ENCODE measurements around the gene TSHZ2. TPM values are rescaled to one million over a fixed set of nuclear protein-coding genes. Genes with fewer than 3 reads are reported as not detected.

The TSHZ2 gene
- total and polyA plus RNA-seq, 2 of the 4 experiments (the other 2 are of a cell fraction) = under 0.01 to 0.02 TPM

DNA sequence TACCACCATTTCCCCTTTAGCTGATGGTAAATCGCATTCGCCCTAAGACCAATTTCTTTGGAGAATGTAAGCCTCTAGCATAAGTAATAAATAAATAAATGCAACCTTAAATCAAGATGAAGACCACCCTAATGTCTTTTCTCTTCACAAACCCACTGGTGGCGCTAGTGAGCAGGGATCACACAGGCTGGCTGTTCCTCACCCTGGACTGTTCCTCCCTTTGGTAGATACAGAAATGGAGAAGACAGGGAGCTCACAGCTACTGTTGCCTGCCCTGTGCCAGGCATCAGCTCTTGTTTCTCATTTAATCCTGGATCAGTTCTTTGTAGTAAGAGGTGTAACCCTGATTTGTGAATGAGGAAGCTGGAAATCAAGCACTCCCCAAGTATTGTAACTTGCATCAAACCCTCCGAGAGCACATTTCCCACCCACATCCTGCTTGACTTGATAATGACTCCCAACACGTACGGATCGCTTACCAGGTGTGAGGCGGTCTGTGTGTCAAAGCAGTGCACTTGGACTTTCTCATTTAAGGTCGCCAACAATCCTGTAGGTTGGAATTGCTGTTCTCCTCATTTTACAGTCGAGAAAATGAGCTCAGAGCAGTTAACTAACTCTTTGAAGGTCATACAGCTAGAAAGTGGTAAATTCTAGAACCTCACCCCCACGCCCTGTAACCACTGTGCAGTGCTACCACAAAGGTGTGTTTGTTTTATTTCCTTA is 236.1 kb downstream of the TSHZ2 start:
- Histone ChIP-seq H3K9ac (ENCODE audit: low read depth, low read length) (no peak overlapping the region), H3K4me1 (ENCODE audit: control insufficient read depth, insufficient read depth, low read length) (no peaks in the 10 kb centered on the region), H2AFZ (replicated peaks; ENCODE audit: low read length, poor library complexity) (no peak overlapping the region), H2BK120ac (ENCODE audit: low read depth, low read length) (no peak overlapping the region), H3K18ac (ENCODE audit: low read depth, low read length) (no peak overlapping the region), H3K27ac (ENCODE audit: insufficient read depth, low read length) (no peak overlapping the region), H3K36me3 (ENCODE audit: control insufficient read depth, insufficient read depth, low read length) (no peaks in the 10 kb centered on the region), H3K79me1 (ENCODE audit: low read depth in 1 of 2, low read length in 2 of 2) (no peaks in the 10 kb centered on the region), H3K4me3 (ENCODE audit: insufficient read depth, low read depth, low read length) (no peak overlapping the region), H2BK15ac (ENCODE audit: low read depth, low read length) (no peak overlapping the region), H3K56ac (ENCODE audit: extremely low read depth, insufficient read depth, low read length) (no peak overlapping the region), H3K14ac (replicated peaks; ENCODE audit: low read depth, low read length) (no peak overlapping the region), H3K4ac (ENCODE audit: low read depth, low read length) (no peak overlapping the region), H4K91ac (ENCODE audit: insufficient read depth, low read depth, low read length) (no peak overlapping the region), H4K20me1 (ENCODE audit: insufficient read depth, low read length) (no peaks in the 10 kb centered on the region), H3K4me2 (ENCODE audit: low read depth, low read length) (no peak overlapping the region), H3K9me1 (ENCODE audit: insufficient read depth, low read length) (no peaks in the 10 kb centered on the region), H3K9me3 (ENCODE audit: control insufficient read depth, insufficient read depth, low read length) (no peaks in the 10 kb centered on the region), H2AK9ac (replicated peaks; ENCODE audit: low read depth, low read length, poor library complexity) (no peak overlapping the region), H2BK20ac (ENCODE audit: low read depth, low read length) (no peak overlapping the region), H4K8ac (ENCODE audit: low read depth in 2 of 2, low read length in 2 of 2) (no peak overlapping the region), H3K23ac (ENCODE audit: low read depth, low read length) (no peak overlapping the region), H3K27me3 (ENCODE audit: control insufficient read depth, insufficient read depth, low read length) (no peaks in the 10 kb centered on the region), H2BK5ac (ENCODE audit: low read depth, low read length, poor library complexity, severe bottlenecking) (no peak overlapping the region), H2AK5ac (ENCODE audit: low read depth, low read length) (no peak overlapping the region), H4K5ac (ENCODE audit: low read depth, low read length) (no peak overlapping the region)
- in situ Hi-C loops (cut with MboI; ENCODE audit: low sequenced_read_pairs) = loop anchor here (25.0 kb wide), 1 partner anchor 896 kb away; no protein-coding TSS in a partner anchor
- dilution Hi-C loops (cut with HindIII; ENCODE audit: low sequenced_read_pairs, unreplicated experiment) = no loop called here
- intact Hi-C loops (cut with micrococcal nuclease) = no loop called here
- 63% methylated on average over 2 of the region's 11 CpGs; no CpG with 5 or more reads in 1 of the 2 experiments for WGBS, 2 experiments (ENCODE audit: extremely low coverage in 2 of 2, insufficient read length in 1 of 2)
- ATAC-seq (ENCODE audit: low read depth) (no peak), DNase-seq (no peak)
- TF ChIP-seq RAD21 (IDR thresholded peaks at IDR 0.05; ENCODE audit: low read length) (no peak), MAZ (IDR thresholded peaks at IDR 0.05; ENCODE audit: borderline replicate concordance, low read depth, low read length) (no peak), RCOR1 (IDR thresholded peaks at IDR 0.05; ENCODE audit: insufficient replicate concordance, low read length) (no peak), POLR2A (IDR thresholded peaks at IDR 0.05; ENCODE audit: low read depth, low read length) (no peak), CHD1 (IDR thresholded peaks at IDR 0.05; ENCODE audit: low read depth, low read length) (no peak), MAFK (IDR thresholded peaks at IDR 0.05; ENCODE audit: low read depth, low read length) (no peak), RFX5 (IDR thresholded peaks at IDR 0.05; ENCODE audit: low read depth, low read length) (no peak), SMC3 (IDR thresholded peaks at IDR 0.05; ENCODE audit: low read depth, low read length) (no peak), BHLHE40 (IDR thresholded peaks at IDR 0.05; ENCODE audit: low read depth, low read length) (no peak), CEBPB (IDR thresholded peaks at IDR 0.05; ENCODE audit: low read depth, low read length) (no peak), MXI1 (IDR thresholded peaks at IDR 0.05; ENCODE audit: borderline replicate concordance, low read depth, low read length) (no peak), NFE2L2 (IDR thresholded peaks at IDR 0.05; ENCODE audit: low read depth, low read length) (no peak), FOS (IDR thresholded peaks at IDR 0.05; ENCODE audit: low read depth, low read length) (no peak)
- TF ChIP-seq, protein P1, sequence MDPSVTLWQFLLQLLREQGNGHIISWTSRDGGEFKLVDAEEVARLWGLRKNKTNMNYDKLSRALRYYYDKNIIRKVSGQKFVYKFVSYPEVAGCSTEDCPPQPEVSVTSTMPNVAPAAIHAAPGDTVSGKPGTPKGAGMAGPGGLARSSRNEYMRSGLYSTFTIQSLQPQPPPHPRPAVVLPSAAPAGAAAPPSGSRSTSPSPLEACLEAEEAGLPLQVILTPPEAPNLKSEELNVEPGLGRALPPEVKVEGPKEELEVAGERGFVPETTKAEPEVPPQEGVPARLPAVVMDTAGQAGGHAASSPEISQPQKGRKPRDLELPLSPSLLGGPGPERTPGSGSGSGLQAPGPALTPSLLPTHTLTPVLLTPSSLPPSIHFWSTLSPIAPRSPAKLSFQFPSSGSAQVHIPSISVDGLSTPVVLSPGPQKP (IDR thresholded peaks at IDR 0.05; ENCODE audit: borderline replicate concordance, low read depth, low read length) = no peak
- TF ChIP-seq, protein P2, sequence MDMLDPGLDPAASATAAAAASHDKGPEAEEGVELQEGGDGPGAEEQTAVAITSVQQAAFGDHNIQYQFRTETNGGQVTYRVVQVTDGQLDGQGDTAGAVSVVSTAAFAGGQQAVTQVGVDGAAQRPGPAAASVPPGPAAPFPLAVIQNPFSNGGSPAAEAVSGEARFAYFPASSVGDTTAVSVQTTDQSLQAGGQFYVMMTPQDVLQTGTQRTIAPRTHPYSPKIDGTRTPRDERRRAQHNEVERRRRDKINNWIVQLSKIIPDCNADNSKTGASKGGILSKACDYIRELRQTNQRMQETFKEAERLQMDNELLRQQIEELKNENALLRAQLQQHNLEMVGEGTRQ (IDR thresholded peaks at IDR 0.05; ENCODE audit: low read depth, low read length) = no peak
- TF ChIP-seq, protein P3, sequence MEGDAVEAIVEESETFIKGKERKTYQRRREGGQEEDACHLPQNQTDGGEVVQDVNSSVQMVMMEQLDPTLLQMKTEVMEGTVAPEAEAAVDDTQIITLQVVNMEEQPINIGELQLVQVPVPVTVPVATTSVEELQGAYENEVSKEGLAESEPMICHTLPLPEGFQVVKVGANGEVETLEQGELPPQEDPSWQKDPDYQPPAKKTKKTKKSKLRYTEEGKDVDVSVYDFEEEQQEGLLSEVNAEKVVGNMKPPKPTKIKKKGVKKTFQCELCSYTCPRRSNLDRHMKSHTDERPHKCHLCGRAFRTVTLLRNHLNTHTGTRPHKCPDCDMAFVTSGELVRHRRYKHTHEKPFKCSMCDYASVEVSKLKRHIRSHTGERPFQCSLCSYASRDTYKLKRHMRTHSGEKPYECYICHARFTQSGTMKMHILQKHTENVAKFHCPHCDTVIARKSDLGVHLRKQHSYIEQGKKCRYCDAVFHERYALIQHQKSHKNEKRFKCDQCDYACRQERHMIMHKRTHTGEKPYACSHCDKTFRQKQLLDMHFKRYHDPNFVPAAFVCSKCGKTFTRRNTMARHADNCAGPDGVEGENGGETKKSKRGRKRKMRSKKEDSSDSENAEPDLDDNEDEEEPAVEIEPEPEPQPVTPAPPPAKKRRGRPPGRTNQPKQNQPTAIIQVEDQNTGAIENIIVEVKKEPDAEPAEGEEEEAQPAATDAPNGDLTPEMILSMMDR (conservative IDR thresholded peaks at IDR 0.05; ENCODE audit: low read depth, low read length) = no peak
- POLR2A ChIA-PET (ENCODE audit: unreplicated experiment) = interaction anchor here (0.6 kb wide), 1 partner anchor 34 kb away, joined by 6 read pairs; no protein-coding TSS in a partner anchor
- CTCF ChIA-PET = no interaction called here
- BruUV-seq (replicated peaks) = no TSS peak

All from IMR-90 (cell line).